ENCODE data around the gene BTBD7.

DNA sequence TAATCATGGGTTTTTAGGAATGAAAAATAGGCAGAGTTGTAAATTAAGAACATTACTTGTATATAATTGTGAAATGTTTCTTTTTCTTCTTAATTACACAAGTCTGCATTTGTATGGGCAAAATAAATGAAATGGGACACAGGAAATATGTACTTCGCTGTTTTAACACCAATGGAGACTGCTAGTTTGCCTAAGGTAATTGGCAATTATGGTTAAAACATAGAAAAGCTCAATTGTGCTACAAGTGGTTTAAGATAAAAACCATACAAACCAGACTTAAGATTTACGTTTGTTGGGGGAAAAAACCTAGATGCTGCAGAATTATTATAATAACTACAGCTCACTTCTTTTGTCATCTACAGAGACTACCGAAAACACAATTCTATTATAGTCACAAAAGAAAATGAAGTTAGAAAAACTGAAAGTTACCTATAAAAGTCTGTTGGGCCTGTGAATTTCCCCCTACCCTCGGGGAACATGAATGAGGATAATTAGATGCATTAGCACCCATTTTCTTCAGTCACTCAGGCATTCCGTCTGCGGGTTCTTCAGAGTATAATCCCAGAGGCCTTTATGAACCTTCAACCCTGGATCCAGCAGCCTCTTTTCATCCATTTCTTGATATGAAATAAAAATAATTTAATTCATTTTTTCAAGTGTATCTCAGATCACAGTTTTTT, 37.2 kb downstream of the BTBD7 start:
- TF ChIP-seq POLR2A (IDR thresholded peaks at IDR 0.05) = no peak
- TF ChIP-seq, protein P1, sequence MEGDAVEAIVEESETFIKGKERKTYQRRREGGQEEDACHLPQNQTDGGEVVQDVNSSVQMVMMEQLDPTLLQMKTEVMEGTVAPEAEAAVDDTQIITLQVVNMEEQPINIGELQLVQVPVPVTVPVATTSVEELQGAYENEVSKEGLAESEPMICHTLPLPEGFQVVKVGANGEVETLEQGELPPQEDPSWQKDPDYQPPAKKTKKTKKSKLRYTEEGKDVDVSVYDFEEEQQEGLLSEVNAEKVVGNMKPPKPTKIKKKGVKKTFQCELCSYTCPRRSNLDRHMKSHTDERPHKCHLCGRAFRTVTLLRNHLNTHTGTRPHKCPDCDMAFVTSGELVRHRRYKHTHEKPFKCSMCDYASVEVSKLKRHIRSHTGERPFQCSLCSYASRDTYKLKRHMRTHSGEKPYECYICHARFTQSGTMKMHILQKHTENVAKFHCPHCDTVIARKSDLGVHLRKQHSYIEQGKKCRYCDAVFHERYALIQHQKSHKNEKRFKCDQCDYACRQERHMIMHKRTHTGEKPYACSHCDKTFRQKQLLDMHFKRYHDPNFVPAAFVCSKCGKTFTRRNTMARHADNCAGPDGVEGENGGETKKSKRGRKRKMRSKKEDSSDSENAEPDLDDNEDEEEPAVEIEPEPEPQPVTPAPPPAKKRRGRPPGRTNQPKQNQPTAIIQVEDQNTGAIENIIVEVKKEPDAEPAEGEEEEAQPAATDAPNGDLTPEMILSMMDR (IDR thresholded peaks at IDR 0.05) = no peak
